GM18499 (cell line): Measurements from ENCODE around the gene TADA2B.

Experiments
- ATAC-seq: cut with Tn5 transposase; IDR thresholded peaks from one replicate; pipeline ENCODE4 v1.9.1; 2021; ENCODE audit warnings: moderate number of reproducible peaks; ENCODE audit not compliant: insufficient read depth, unreplicated experiment

The TADA2B gene

DNA sequence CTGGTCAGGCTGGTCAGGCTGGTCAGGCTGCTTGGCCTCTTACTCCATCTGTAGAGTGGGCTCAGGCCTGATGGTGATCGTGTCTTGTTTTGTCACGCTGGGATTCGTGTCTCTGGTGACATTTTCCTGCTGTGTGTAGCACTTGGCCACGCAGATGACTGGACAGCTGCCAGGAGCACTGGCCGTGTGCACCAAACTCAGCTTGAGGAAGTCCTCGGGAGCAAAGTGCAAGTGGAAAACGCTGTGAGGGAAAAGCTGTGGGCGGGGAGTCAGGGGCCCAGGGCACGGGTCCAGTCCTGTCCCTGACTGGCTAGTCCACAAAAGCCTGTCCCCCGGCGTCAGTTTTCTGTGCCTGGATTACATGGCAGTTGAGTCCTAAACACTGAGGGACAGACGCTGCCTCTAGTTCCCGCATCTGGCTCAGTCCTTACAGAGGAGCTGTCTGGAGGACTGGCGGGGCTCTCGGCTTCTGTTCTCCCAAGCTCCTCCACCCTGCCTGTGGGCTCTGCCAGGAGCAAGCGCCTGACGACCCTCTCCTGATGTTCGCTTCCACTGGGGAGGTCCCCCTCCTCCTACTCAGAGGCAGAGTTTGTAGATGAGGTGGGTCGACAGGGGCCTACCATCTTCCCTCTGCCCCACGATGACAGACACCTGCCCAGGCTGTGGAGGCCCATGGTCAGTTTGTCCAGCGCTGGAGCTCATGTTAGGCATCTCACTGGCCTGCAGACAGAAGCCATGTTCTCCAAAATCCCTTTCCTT, 60.6 kb downstream of the TADA2B start:
- ATAC-seq = peak; percentile 5

DNA sequence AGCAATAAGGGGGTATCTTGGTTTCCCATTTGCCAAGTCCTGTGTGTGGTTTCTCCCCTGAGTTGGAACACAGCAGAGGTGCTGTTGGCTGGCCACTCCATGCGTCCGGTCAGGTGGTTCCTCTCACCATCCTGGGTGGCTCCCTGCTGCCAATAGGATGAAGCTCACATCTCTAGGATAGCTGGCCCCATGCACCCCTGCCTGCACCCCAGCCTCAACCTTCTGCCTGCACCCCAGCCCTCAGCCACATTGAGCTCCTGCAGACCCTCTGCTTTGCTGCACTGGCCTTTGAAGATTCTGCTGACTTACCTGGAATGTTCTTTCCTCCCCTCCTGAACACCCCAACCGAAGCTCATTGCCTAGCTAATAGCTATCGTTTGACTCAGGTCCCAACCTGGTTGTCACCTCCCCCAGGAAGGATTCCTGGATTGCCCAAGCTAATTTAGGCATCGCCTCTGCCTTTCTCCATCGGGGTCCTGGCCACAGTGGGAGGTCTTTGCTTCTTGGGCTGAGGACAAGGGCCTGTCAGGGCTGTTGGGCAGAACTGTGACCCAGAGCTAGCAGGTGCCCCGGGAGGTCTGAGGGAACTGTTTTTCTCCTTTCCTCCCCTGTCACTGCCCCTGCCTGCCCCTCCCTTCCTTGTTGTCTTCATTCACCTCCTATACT, 61.3 kb downstream of the TADA2B start:
- ATAC-seq = no peak

DNA sequence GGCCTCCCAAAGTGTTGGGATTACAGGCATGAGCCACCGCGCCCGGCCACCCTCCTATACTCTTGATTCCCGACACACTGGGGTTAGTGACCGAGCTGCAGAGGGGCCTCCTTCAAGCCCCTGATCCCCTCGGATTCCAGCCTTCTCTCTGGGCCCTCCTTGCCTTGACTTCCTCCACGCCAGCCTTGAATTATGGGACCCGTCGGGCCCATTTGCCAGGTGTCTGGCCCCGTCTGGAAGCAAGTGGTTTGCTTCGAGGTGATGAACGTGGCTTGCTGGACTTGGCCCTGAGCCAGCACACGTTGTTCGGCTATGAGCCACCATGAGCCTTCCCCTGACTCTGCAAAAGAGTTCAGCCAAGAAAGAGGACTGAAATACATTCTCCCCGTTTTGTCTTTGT, 62.1 kb downstream of the TADA2B start:
- no peak for ATAC-seq

DNA sequence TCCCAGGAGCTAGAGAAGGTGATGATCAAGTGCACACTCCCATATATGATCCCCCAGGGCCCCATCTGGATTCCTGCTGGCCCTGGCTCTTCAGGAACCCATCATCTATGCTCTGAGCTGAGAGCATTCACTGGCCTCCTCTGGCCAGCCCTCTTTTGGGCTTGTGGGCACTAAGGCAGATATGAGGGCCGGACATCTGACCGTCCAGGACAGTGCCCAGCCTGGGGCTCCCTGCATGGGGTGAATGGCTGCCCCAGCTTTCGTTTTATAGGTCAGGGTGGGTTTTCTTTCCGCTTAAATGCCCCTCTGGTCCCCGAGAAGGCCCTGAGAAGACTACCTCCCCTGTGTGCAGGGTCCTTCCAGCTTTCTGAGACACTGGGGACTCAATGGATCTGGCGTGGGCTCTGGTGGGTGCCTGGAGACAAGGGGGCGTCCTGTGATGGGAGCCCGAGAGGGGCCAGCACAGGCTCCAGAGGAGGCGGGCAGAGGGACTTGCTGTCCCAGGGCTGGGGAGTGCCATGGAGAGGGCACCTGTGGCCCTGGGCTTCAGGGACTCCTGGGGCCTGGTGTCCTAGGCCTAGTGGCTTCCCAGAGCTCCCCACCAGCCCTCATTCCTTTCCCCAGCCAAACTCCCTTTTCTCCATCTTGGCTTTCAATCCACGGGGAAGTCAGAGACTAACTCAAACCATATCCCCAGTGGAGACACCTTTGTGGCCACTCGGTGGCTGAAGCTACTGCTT, 64.2 kb downstream of the TADA2B start:
- ATAC-seq = no peak
